A673 (cell line): ENCODE data around the gene ZEB1. TPM values are rescaled to one million over a fixed set of nuclear protein-coding genes. Genes with fewer than 3 reads are reported as not detected.

Source experiments
- BruUV-seq: library from RNA; stranded (reverse); fragments of 400-500 nt; replicated peaks from 2 replicates; lab custom pipeline; 2021; lab: Mats Ljungman, UMichigan
- CTCF ChIA-PET: fragments of 300-600 bp; sonication (Branson Sonifier 250); formaldehyde crosslinking; loops from one replicate; lab custom pipeline; 2022; ENCODE audit warnings: antibody characterized with exemption; lab: Charles Lee
- POLR2A ChIA-PET: fragments of 300-600 bp; sonication (Branson Sonifier 250); formaldehyde crosslinking; loops from one replicate; lab custom pipeline; 2022; ENCODE audit warnings: antibody characterized with exemption; ENCODE audit not compliant: low non-redundant PET; lab: Charles Lee
- DNase-seq: peaks from one replicate; pipeline ENCODE4 v3.0.0-alpha.2; 2015; ENCODE audit warnings: low spot score
- H3K27ac ChIP-seq: fragments of 200-600 bp; sonication (generic); 2 replicates; pipeline ENCODE4 v1.5.1; 2016; ENCODE audit warnings: mixed run types, low read depth, mild to moderate bottlenecking, mixed read lengths, antibody characterized with exemption, low read length; ENCODE audit not compliant: poor library complexity, severe bottlenecking
- H3K27me3 ChIP-seq: fragments of 200-600 bp; sonication (generic); replicated peaks from 2 replicates; pipeline ENCODE4 v1.6.1; 2017; ENCODE audit warnings: mixed run types, low read depth, mild to moderate bottlenecking, mixed read lengths, antibody characterized with exemption, low read length; ENCODE audit not compliant: insufficient read depth, poor library complexity
- H3K36me3 ChIP-seq: fragments of 200-600 bp; sonication (generic); 2 replicates; pipeline ENCODE4 v1.6.1; 2016; ENCODE audit warnings: mixed run types, mild to moderate bottlenecking, mixed read lengths, antibody characterized with exemption, low read length; ENCODE audit not compliant: insufficient read depth, poor library complexity, severe bottlenecking
- H3K4me1 ChIP-seq: fragments of 200-600 bp; sonication (generic); 2 replicates; pipeline ENCODE4 v1.6.1; 2017; ENCODE audit warnings: mixed run types, mild to moderate bottlenecking, mixed read lengths, antibody characterized with exemption, low read length; ENCODE audit not compliant: insufficient read depth, poor library complexity, severe bottlenecking
- H3K4me3 ChIP-seq: fragments of 200-600 bp; sonication (generic); 2 replicates; pipeline ENCODE4 v1.5.1; 2016; ENCODE audit warnings: low read depth, mixed run types, mild to moderate bottlenecking, mixed read lengths, low read length; ENCODE audit not compliant: poor library complexity, severe bottlenecking
- H3K9me3 ChIP-seq: fragments of 200-600 bp; sonication (generic); 2 replicates; pipeline ENCODE4 v1.6.1; 2016; ENCODE audit warnings: mixed run types, low read depth, mild to moderate bottlenecking, mixed read lengths, antibody characterized with exemption, low read length; ENCODE audit not compliant: poor library complexity, severe bottlenecking
- EZH2 ChIP-seq: fragments of 200-600 bp; sonication (generic); IDR thresholded peaks from 2 replicates; pipeline ENCODE4 v1.6.1; 2017; ENCODE audit warnings: borderline replicate concordance, low read depth, mild to moderate bottlenecking, mixed read lengths, antibody characterized with exemption, low read length; ENCODE audit not compliant: poor library complexity, severe bottlenecking
- intact Hi-C: fragments of 100-400 bp; cut with micrococcal nuclease; formaldehyde crosslinking; loops from one replicate; pipeline ENCODE4 v1.10.0; 2022; ENCODE audit not compliant: unreplicated experiment
- total RNA-seq: library from RNA; stranded (reverse); gene quantifications from 2 replicates; pipeline ENCODE4 v1.2.3, GENCODE V29; 2021
- TF ChIP-seq, protein P1 (sequence below): fragments of 300-800, 200-600 bp; sonication (generic); conservative IDR thresholded peaks from 2 replicates; pipeline ENCODE4 v1.5.1; 2017; ENCODE audit warnings: low read depth, mild to moderate bottlenecking, antibody characterized with exemption, low read length, moderate library complexity, mixed read lengths

ZEB1 gene
- total RNA-seq, 1 experiment from 2014 or later = 8.3 TPM

- ChIA-PET CTCF (no interaction called here), POLR2A (no interaction called here)
- no peak overlapping the region for H3K4me3 ChIP-seq
- H3K27me3 ChIP-seq = no peaks in the 10 kb centered on the region
- BruUV-seq = no TSS peak
- DNase-seq = no peak
- intact Hi-C loops = no loop called here
- TF ChIP-seq, protein P1, sequence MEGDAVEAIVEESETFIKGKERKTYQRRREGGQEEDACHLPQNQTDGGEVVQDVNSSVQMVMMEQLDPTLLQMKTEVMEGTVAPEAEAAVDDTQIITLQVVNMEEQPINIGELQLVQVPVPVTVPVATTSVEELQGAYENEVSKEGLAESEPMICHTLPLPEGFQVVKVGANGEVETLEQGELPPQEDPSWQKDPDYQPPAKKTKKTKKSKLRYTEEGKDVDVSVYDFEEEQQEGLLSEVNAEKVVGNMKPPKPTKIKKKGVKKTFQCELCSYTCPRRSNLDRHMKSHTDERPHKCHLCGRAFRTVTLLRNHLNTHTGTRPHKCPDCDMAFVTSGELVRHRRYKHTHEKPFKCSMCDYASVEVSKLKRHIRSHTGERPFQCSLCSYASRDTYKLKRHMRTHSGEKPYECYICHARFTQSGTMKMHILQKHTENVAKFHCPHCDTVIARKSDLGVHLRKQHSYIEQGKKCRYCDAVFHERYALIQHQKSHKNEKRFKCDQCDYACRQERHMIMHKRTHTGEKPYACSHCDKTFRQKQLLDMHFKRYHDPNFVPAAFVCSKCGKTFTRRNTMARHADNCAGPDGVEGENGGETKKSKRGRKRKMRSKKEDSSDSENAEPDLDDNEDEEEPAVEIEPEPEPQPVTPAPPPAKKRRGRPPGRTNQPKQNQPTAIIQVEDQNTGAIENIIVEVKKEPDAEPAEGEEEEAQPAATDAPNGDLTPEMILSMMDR = peak; percentile 44
- TF ChIP-seq EZH2 = no peak
- H3K27ac ChIP-seq = no peak overlapping the region
- H3K4me1 ChIP-seq = no peaks in the 10 kb centered on the region
- H3K36me3 ChIP-seq = no peaks in the 10 kb centered on the region
- no peaks in the 10 kb centered on the region for H3K9me3 ChIP-seq
These were observed 148.9 kb downstream of the ZEB1 start for GRCh38 chr10:31467791-31468535.

GRCh38 chr10:31468536-31468859 lies 149.5 kb downstream of the ZEB1 start:
- no peaks in the 10 kb centered on the region for H3K27me3 ChIP-seq
- TF ChIP-seq EZH2 = no peak
- TF ChIP-seq, protein P1 = no peak
- no TSS peak for BruUV-seq
- H3K36me3 ChIP-seq = no peaks in the 10 kb centered on the region
- H3K9me3 ChIP-seq = no peaks in the 10 kb centered on the region
- H3K27ac ChIP-seq = no peak overlapping the region
- ChIA-PET CTCF (no interaction called here), POLR2A (no interaction called here)
- no peaks in the 10 kb centered on the region for H3K4me1 ChIP-seq
- intact Hi-C loops = no loop called here
- no peak overlapping the region for H3K4me3 ChIP-seq
- DNase-seq = no peak

- Histone ChIP-seq H3K36me3 (no peaks in the 10 kb centered on the region), H3K4me3 (no peak overlapping the region), H3K9me3 (no peaks in the 10 kb centered on the region), H3K4me1 (no peaks in the 10 kb centered on the region), H3K27ac (no peak overlapping the region), H3K27me3 (no peaks in the 10 kb centered on the region)
- CTCF ChIA-PET = no interaction called here
- intact Hi-C loops = no loop called here
- DNase-seq = no peak
- POLR2A ChIA-PET = no interaction called here
- BruUV-seq = no TSS peak
- TF ChIP-seq, protein P1 = no peak
- no peak for TF ChIP-seq EZH2
These were observed 156.5 kb downstream of the ZEB1 start for GRCh38 chr10:31475519-31475918.
